Stimulated activated CD8-positive, alpha-beta memory T cell treated with anti-CD3 and anti-CD28 coated beads, Interleukin-15, amount 100 ng/mL, for 1 hour (primary cell): ENCODE data around the gene AMBRA1.

Source experiments
- DNase-seq: peaks from one replicate; pipeline ENCODE4 v3.0.0-alpha.2; 2020; ENCODE audit warnings: low read depth

AMBRA1 gene

DNA sequence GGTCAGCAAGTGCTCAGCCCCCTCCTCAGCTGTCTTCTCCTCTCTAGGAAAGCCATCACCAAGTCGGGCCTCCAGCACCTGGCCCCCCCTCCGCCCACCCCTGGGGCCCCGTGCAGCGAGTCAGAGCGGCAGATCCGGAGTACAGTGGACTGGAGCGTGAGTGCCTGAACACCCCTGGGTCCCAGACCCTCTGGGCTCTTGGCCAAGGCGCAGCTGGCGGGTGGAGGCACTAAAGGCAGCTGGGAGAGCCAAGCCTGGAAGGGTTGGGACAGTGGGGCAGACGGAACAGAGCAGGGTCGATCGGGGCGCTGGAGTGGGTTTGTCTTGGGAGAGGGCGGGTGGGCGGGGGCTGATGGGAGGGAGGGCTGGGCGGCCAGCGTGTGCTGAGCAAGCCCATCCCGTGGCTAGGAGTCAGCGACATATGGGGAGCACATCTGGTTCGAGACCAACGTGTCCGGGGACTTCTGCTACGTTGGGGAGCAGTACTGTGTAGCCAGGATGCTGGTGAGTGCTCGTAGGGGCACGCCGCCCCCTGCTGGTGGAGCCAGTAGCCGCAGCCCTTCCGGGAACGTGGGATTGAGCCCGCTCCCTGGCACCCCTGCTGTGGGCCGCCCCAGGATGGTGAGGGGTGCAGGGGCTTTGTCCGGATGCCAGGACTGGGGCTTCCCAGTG is 226.4 kb downstream of the AMBRA1 start:
- peak; percentile 63 for DNase-seq

DNA sequence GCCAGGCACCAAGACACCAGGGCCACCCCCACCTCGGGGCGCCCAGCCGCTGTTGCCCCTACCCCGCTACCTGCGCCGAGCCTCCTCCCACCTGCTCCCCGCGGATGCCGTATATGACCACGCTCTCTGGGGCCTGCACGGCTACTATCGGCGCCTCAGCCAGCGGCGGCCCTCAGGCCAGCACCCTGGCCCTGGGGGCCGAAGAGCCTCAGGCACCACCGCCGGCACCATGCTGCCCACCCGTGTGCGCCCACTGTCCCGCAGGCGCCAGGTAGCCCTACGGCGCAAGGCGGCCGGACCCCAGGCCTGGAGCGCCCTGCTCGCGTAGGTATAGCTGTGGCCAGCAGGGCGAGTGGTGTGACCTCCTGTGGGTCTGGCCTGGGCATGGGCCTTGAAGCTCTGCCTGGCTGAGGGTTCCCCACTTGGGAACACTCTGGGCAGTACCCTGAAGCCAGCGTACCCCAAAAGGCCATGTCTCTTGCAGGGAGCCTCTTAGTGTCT is 227.1 kb downstream of the AMBRA1 start:
- DNase-seq = no peak

DNA sequence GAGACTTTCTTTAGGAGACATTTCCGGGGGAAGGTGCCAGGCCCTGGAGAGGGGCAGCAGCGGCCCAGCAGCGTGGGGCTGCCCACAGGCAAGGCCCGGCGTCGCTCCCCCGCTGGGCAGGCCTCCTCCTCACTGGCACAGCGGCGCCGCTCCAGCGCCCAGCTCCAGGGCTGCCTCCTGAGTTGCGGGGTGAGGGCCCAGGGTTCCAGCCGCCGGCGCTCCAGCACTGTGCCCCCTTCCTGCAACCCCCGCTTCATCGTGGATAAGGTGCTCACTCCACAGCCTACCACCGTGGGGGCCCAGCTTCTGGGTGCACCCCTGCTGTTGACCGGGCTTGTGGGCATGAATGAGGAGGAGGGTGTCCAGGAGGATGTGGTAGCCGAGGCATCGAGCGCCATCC is 227.6 kb downstream of the AMBRA1 start:
- DNase-seq = no peak

DNA sequence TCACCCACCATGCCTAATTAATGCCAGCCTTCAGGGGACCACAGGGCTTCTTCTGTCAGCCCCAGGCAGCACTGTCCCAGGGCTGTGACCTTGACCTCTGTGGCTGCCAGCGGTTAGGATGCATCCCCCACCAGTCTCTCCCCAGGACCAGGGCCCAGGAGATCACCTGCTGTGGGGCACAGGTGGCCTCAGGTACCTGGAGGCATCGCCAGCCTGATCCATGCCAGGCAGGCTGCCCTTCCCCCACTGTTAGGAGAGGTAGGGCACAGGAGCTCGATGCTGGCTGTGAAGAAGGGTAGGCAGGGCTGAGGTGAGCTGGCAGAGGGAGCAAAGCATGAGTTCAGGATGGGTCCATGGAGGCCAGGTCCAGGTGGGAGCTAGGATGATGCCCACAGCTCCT is 229.0 kb downstream of the AMBRA1 start:
- DNase-seq = no peak

DNA sequence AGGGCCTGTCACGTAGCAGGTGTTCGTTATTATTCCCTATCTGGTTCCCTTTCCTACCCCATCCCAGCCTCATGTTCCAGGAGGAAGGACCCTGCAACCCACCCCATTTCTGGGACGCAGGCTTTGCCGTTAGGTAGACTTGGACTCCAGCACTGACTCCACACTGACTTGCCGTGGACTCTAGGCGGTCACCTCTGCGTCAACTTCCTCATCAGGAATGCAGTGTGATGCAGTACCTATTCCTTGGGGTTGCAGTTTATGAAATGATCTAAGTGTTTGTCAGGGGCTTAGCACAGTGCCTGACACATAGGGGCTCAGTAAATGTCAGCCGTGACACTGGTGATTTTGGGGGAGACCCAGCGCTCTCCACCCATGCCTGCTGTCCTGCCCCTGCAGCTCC is 229.8 kb downstream of the AMBRA1 start:
- DNase-seq = no peak

DNA sequence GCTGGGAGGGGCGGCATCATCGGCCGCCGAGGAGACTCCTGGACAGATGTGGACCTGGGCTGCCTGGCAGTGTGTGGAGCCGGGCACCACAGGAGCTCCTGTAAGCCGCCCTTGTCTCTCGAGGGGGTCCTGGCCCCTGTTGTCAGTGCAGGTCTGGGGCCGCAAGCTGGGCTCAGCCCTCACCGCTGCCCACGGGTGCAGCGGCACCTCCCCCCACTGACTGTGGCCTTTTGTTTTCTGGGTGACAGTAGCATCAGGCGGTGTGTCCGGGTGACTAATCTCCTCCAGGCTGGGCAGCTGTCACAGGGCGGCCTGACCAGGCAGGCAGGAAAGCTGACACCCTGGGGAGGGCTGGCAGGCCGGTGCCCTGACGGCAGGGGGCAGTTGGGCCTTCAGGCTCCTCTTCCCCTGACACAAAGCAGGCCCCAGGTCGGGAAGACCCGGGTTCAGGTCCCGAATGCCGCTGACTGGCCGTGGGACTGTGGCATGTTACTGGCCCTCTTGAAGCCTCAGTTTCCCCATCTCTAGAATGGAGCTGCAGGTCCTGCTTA is 230.3 kb downstream of the AMBRA1 start:
- DNase-seq = no peak

DNA sequence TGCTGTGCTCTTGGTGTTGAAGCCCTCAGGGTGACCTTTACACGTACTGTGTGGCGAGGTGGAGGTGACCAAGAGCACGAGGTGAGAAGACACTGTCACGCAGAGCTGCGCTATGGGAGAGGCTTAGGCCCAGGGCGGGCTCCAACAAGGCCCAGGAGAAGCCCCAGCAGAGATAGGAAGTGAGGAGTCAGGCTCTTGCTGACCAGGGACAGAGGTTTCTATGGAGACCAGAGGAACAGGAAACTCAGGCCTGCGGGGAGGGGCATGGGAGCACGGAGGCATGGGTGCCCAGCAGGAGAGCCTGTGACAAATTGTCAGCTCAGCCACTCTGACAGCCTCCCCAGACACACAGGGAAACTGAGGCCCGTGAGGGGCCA is 230.8 kb downstream of the AMBRA1 start:
- DNase-seq = no peak

DNA sequence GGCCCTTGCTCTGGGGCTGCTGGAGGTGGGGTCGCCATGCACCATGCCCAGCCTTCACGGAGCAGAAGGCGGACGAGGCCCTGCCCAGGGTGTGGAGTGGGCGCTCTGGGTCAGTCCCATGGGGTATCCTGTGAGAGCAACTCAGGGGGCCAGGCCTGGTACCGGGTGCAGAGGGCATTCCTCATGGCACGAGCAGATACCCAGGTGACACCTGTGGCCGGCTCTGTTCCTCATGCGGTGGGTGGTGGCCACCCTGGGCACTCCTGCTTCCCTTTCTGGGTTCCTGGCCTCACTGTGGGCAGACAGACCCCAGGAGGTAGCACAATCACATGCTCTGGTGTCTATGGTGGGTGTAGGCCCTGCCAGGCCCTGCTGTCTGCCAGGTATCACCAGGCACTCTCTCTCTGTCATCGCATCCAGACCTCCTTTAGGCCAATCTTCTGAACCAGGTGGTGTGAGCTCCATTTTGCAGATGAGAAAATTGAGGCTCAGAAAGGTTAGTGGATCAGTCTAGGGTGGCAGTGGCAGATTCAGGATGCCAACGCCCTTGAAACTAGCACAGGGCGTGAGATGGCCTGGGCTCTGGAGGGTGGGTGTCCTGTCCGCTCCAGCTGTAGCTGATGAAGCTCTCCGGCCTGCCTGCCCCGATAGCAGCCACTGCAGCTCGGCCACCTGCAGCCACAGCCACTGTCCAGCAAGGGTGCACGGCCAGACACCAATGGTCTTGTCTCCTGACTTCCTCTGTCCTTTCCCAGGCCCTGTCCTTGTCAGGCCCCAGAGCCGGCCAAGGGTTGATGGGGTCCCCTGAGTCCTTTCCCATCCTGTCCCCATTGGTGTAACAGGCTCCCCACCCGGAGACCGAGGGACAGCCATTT is 231.4 kb downstream of the AMBRA1 start:
- no peak for DNase-seq

DNA sequence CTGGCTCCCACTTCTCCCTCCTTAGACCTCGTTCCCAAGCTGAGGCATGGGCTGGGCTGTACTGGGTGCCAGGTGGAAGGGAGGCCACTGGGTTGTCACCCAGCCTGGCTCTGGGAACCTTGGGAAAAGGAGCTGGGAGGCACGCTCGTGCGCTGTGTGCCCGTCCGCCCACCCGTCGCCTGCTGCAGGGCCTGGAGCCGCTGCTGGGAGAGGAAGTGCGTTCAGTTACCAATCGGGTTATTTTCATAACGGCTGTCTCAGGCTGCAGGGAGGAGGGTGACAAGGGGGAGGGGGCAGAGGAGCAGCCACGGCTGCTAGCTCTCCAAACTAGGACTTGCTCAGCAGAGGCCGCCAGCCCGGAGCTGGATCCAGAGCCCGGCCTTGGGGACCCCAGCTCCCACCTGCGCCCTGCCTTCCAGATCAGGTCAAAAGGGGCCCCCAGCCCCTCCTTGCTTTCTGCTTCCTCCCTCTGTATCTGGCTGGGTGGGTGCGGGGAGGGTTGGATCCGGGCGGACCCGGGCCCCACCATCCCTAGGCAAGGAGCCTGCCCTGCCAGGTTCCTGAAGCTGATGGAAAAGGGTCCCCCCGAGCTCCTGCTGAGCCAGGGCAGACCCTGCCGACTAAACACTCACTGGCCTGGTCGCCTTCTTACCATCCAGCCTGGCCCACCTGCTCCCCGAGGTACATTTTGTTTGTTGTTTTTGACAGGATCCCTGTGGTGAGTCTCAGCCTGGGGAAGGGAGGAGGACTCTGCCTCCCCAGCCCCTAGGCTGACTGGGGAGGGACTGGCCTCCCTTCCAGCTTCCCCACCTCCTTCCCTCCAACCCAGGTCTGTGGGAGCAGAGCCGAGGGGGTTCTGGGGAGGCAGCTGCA is 232.3 kb downstream of the AMBRA1 start:
- DNase-seq = no peak

DNA sequence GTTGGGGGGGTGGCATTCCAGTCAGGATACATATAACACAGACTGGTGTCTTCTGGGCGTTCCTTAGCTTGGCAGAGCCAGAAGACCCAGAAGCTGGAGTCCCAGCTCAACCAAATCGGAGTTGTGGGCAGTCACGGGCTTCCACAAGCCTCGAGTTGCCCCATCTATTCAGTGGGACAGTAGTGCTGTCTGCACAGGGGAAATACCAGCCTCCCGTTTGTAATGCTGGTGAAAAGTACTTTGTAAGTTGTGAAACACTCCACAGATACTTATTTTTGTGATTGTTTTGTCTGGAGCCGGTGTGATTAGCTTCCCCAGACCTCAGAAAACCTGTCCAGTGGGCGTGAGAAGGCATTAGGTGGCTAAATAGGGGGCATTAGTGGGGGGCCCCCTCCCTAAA is 232.9 kb downstream of the AMBRA1 start:
- DNase-seq = no peak

DNA sequence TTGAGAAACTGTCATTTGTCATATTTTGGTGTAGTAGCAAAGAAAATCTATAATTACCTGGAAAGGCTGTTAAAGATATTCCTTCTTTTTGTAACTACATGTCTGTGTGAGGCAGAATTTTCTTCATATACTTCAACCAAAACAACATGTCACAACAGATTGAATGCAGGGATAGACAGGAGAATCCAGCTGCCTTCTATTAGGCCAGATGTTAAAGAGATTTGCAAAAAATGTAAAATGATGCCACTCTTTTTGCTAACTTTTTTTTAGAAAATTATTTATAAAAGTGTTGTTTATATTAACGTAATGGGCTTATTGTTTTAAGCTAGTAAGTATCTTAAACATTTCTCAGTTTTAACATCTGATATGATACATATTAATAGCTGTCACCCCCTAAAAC is 233.9 kb downstream of the AMBRA1 start:
- DNase-seq = no peak

DNA sequence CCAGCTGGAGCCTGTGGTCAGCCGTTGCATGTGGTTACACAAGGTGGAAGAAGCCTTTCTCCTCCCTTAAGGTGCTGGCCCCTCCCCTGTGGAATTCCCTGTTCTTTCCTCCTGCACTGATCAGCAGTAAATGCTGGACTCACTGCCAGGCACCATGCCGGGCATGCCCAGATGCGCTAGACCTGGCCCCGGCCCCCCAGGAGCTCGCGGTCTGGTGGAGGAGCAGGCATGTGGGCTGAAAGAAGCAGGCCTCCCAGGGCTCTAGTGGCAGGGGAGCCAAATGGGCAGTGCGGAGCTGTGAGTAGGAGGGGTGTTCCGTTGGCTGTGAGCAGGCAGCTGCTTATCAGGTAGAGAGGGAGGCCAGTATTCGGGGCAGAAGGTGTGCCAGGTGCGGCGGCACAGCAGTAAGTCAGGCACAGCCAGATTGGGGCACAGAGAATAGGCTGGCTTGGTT is 236.3 kb downstream of the AMBRA1 start:
- DNase-seq = no peak

DNA sequence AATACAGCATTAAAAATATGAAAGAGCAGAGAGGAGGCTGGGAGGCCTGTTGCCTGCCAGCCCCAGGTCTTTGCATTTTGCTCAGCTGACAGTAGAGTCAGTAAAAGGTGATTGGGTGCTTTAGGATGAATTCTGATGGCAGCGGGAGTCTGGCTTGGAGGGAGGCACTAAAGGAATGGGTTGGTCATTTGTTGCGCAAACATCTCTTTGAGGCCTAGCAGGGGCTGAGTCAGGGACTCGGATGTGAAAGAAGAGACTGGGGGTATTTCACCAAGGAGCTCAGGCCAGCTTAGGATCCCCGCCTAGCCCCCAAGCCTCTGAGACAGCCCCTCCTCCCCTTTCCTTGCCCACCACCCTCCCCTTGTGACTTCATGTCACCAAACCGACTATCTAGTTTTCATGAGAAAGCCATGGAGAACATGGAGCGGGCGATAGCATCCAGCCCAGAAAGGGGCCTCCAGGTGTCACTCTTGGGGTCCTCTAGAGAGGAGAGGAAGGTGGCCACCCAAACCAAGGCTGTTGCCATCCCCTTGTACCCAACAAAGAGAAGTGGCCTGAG is 236.8 kb downstream of the AMBRA1 start:
- DNase-seq = no peak

DNA sequence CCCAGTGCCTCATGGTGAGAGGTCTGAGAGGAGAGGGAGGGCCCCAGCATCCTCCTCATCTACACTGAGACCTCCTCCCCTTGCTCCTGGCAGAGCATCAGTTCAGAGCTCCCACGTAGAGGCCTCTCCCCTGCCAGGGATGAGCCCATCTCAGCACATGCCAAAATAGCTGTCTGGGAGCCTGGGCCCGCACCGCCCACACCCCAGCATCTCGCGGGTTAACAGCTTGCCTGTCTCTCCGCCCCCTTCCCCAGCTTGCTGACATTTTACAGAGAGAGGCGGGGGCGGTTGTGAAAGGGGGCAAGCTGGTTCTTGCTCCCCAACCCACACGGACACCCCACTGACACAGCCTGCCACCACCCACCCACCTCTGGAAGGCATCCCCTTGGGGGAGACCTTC is 240.1 kb downstream of the AMBRA1 start:
- DNase-seq = no peak

DNA sequence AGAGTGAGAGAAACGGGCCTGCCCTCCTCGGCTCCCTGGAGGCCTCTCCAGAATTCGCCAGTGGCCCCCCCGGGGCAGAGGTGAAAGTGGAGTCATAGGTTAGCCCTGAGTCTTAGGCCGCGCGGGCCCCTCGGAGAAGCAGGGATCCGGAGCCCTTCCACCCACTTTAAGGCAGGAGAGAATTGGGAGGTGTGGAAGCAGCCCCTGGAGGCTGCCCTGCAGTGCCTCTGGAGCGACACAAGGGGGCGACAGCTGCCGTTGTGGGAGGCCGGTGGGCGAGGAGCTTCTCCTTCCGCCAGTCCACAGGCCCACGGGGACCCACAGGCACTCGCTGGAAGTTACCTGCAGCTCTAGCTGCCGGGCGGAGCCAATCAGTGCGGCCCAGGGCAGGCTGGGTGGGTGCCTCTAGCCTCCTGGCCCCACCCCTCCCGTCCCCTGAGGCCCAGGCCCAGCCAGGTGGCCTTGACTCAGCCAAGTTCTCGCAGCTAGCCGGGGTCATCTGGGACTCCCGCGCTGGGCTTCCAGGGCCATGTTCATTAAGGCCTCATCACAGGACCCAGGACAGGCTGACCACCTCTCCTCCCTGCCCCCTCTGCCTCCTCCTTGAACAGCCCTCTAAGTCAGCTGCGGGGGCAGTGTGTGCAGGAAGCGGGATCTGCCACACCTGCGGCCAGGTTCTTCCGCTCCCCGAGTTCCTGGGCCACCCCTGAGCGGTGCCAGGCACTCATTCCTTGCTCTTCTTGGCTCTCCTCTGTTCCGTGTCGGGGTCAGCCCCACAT is 241.6 kb downstream of the AMBRA1 start:
- DNase-seq = peak; percentile 46

DNA sequence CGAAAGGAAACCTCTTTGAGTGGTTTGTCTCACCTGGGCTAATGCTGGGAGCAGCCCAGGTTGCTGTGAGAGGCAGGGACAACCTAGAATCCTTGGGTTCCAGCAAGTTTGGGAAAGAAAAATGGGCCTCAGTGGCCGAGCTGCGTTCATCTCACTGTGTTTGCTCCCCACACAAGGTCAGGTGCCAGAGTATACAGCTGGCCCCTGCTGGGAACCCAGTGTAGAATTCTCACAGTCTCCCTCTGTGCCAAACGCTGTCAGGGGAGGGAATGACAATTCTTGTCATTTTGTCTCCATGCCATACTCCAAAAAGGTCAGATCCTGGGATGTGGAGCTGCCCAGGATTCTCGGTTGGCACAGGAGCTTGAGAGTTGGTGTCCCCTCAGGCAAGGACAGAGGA is 242.2 kb downstream of the AMBRA1 start:
- no peak for DNase-seq

DNA sequence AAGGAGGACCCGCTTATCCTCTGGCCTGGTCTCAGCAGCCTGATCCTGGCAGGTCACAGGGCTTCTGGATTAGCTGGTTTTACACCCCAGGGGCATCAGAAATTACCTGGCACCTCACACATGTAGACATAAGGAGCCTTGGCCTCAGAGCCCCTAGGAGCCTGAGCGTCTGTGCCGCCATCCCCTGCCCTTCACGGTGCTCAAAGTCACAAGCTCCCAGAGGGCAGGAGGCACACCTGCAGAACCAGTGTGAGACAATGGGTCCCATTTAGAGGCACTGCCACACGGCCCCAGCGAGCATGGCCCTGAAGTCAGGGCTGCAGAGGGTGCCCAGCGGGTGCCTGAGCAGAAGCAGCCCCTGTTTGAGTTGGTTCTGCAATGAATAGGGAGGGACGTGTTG is 242.7 kb downstream of the AMBRA1 start:
- no peak for DNase-seq

DNA sequence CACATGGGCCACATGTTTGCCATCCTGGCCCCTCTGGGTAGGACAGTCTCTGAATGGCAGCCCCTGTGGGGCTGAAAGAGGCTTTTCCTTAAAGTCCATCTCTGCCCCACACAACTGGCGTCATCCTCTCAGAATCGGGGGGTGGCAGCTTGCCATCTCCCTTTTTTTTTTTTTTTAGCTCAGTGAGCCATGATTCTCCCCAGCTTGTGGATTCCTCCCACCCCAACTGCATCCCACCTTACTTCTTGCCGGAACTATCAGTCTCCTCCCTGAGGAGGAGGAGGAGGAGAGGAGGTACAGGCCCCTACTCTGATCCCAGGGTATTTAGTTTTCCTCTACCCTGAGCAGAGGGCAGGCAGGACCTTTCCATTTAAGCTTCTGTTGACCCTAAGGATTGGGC is 243.1 kb downstream of the AMBRA1 start:
- DNase-seq = no peak

DNA sequence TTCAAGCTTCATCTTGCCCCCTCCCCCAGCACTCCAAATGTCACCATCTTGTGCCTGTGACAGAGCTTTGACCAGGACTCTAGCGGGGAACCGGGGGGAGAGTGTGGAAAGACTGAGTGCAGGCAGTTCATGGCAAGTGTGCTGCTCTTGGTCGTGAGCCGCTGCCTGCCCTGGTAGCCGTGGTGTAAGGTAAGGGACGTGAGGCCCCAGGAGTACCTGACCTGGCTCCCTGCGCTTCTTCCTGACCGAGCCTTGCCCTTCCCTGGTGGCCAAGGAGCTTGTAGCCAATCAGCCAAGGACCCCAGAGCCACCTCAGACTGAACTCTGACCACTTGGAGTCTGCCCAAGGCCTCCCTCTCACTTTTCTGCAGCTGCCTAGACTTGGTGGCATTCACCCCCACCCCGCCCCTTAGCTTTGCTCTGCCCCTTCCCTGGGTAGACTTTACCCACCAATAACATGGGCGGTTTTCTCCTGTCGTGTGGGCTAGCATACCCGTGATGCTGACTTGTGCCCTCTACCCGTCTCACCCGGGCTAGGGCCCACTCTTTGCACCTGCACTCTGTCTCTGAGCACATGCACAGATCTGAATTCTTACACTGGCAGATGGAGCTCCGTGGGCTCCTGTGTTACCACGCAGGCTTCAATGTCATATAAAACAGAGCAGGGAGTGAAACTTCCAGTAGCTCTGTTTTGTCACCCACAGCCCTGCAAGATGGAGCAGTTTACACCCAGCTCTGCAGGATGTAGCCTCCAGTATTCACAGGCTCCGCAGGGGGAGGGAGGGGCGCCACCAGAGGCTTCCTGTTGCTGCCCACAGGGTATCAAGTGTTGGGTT is 245.0 kb downstream of the AMBRA1 start:
- no peak for DNase-seq
